Nephron (organoid): ENCODE data around the gene ACVR1.
"Not testable (repeated sequence)": the region's sequence is repeated elsewhere in the genome, so short reads cannot be mapped to it uniquely, and the experiment has no call there.

Experiments
- H3K27ac Mint-ChIP-seq, 3 experiments: 2 replicates each; pipeline ENCODE4 v1.8.0; 2020; ENCODE audit warnings: mixed read lengths in 3 of 3, mild to moderate bottlenecking in 2 of 3, moderate library complexity in 1 of 3
- H3K27me3 Mint-ChIP-seq: 2 replicates; pipeline ENCODE4 v1.8.0; 2021; ENCODE audit warnings: low read depth, mild to moderate bottlenecking, moderate library complexity, mixed read lengths
- H3K36me3 Mint-ChIP-seq: 2 replicates; pipeline ENCODE4 v1.8.0; 2020; ENCODE audit warnings: low read depth, mixed read lengths
- H3K4me1 Mint-ChIP-seq: 2 replicates; pipeline ENCODE4 v1.8.0; 2020; ENCODE audit warnings: mixed read lengths
- H3K4me3 Mint-ChIP-seq, 3 experiments: 2 replicates each; pipeline ENCODE4 v1.8.0; 2020; ENCODE audit warnings: mild to moderate bottlenecking in 3 of 3, mixed read lengths in 3 of 3, moderate library complexity in 2 of 3
- H3K9me3 Mint-ChIP-seq: 2 replicates; pipeline ENCODE4 v1.8.0; 2020; ENCODE audit warnings: mixed read lengths
- CTCF ChIP-seq, 3 experiments: fragments of 200-600 bp; sonication (generic); IDR thresholded peaks; one replicate each; pipeline ENCODE4 v1.5.0; 2021; ENCODE audit warnings: antibody characterized with exemption in 3 of 3; ENCODE audit not compliant: unreplicated experiment in 3 of 3

Gene ACVR1

GRCh38 chr2:157894694-157895435 is 18.7 kb upstream of the ACVR1 start:
- TF ChIP-seq CTCF (IDR thresholded peaks at IDR 0.05; ENCODE audit: unreplicated experiment in 3 of 3) = no peak
- H3K4me1 Mint-ChIP-seq = peaks cover 26% of the 10 kb centered on the region
- H3K4me3 Mint-ChIP-seq = peak overlapping the region in 1 of 3 experiments; percentile 40
- H3K27me3 Mint-ChIP-seq = peaks cover 3% of the 10 kb centered on the region
- H3K9me3 Mint-ChIP-seq = no peaks in the 10 kb centered on the region
- H3K36me3 Mint-ChIP-seq = no peaks in the 10 kb centered on the region
- H3K27ac Mint-ChIP-seq = peak overlapping the region in 1 of 3 experiments; percentile 87

DNA sequence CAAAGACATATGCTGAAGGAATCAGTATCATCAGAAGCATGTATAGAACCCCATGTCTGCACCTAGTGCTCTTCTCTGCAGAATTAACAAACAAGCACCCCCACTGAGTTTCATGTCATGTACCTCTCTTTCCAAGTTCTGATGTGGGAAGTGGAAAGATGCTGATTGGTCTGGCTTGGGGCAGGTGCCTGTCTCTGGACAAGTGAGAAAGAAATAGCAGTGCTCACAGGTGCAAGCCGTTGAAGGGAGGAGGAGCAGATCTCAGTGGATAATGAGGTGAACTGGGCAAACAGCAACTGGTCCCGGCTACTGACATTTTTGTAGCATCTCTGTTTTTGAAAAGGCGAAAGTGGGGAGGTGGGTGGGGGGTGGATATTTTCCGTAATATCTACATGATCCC is 17.5 kb upstream of the ACVR1 start:
- H3K27me3 Mint-ChIP-seq = peaks cover 3% of the 10 kb centered on the region
- peaks cover 23% of the 10 kb centered on the region for H3K4me1 Mint-ChIP-seq
- H3K4me3 Mint-ChIP-seq = no peak overlapping the region
- H3K27ac Mint-ChIP-seq = no peak overlapping the region
- H3K36me3 Mint-ChIP-seq = no peaks in the 10 kb centered on the region
- no peaks in the 10 kb centered on the region for H3K9me3 Mint-ChIP-seq
- TF ChIP-seq CTCF (IDR thresholded peaks at IDR 0.05; ENCODE audit: unreplicated experiment in 3 of 3) = no peak

DNA sequence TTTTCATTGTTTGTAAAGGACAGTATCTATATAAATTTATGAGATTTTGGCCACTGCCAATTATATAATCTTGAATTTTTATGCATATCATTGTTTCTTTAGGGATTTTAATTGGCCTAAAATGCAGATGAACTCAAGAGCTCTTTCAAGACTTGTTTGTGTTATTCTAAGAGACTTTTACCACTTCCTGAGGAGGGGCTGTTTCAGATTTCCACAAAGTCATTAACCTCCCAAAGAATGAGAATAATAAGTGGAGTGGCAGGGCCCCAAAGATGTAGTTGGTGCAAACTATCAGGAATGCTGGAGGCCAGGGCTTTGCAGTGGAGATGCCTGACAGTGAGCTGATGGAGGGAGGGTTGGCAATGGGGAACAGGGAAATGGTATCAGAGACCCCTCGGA is 15.5 kb upstream of the ACVR1 start:
- peaks cover 3% of the 10 kb centered on the region for H3K27me3 Mint-ChIP-seq
- no peak for TF ChIP-seq CTCF (IDR thresholded peaks at IDR 0.05; ENCODE audit: unreplicated experiment in 3 of 3)
- no peaks in the 10 kb centered on the region for H3K9me3 Mint-ChIP-seq
- H3K27ac Mint-ChIP-seq = peak overlapping the region in 2 of 3 experiments; percentile 12 to 21
- peaks cover 20% of the 10 kb centered on the region for H3K4me1 Mint-ChIP-seq
- no peak overlapping the region for H3K4me3 Mint-ChIP-seq
- H3K36me3 Mint-ChIP-seq = no peaks in the 10 kb centered on the region

GRCh38 chr2:157890969-157891642 is 15.0 kb upstream of the ACVR1 start:
- no peaks in the 10 kb centered on the region for H3K9me3 Mint-ChIP-seq
- peaks cover 3% of the 10 kb centered on the region for H3K27me3 Mint-ChIP-seq
- peaks cover 20% of the 10 kb centered on the region for H3K4me1 Mint-ChIP-seq
- H3K36me3 Mint-ChIP-seq = no peaks in the 10 kb centered on the region
- peak overlapping the region in 2 of 3 experiments; percentile 12 to 21 for H3K27ac Mint-ChIP-seq
- H3K4me3 Mint-ChIP-seq = no peak overlapping the region
- no peak for TF ChIP-seq CTCF (IDR thresholded peaks at IDR 0.05; ENCODE audit: unreplicated experiment in 3 of 3)

GRCh38 chr2:157887946-157888345 is 11.8 kb upstream of the ACVR1 start:
- no peak overlapping the region for H3K27ac Mint-ChIP-seq
- peaks cover 11% of the 10 kb centered on the region for H3K4me1 Mint-ChIP-seq
- no peak for TF ChIP-seq CTCF (IDR thresholded peaks at IDR 0.05; ENCODE audit: unreplicated experiment in 3 of 3)
- no peaks in the 10 kb centered on the region for H3K36me3 Mint-ChIP-seq
- no peak overlapping the region for H3K4me3 Mint-ChIP-seq
- no peaks in the 10 kb centered on the region for H3K27me3 Mint-ChIP-seq
- H3K9me3 Mint-ChIP-seq = no peaks in the 10 kb centered on the region

GRCh38 chr2:157884533-157884932 is 8.4 kb upstream of the ACVR1 start:
- H3K4me3 Mint-ChIP-seq, H3K27me3 Mint-ChIP-seq, H3K36me3 Mint-ChIP-seq, H3K27ac Mint-ChIP-seq, H3K9me3 Mint-ChIP-seq, H3K4me1 Mint-ChIP-seq: not testable (repeated sequence)
